GM19240 (cell line): Measurements from ENCODE around the gene DUSP5.

Experiments
- DNase-seq: peaks from one replicate; pipeline ENCODE4 v3.0.0; 2011; ENCODE audit warnings: low spot score; ENCODE audit not compliant: insufficient read length

Gene DUSP5

DNA sequence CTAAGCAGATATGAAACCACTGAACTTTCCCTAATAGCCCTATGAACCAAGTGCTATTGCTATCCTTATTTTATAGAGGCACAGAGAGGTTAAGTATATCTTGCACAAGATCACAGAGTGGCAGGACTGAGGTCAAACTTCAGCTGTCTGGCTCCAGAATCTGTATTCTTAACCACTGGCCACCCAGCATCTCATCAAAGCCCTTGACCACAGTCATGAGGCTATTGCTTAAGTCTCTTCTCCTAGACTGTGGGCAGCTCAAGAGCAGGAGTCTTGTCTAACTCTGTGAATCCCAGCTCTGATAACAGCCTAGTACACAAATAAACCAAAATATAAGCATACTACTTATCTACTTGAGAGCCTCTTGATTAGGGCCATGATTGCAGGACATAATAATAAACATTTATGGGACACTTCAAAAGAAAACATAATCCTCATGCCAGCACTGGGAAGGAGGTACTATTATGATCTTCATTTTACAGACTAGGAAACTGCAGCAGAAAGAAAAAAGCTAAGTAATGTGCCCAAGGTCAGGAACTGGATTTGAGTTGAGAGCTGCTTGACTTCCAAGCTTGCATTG, 47.3 kb downstream of the DUSP5 start:
- DNase-seq, result no peak

GRCh38 chr10:110546077-110546476, 48.4 kb downstream of the DUSP5 start:
- DNase-seq, result no peak

DNA sequence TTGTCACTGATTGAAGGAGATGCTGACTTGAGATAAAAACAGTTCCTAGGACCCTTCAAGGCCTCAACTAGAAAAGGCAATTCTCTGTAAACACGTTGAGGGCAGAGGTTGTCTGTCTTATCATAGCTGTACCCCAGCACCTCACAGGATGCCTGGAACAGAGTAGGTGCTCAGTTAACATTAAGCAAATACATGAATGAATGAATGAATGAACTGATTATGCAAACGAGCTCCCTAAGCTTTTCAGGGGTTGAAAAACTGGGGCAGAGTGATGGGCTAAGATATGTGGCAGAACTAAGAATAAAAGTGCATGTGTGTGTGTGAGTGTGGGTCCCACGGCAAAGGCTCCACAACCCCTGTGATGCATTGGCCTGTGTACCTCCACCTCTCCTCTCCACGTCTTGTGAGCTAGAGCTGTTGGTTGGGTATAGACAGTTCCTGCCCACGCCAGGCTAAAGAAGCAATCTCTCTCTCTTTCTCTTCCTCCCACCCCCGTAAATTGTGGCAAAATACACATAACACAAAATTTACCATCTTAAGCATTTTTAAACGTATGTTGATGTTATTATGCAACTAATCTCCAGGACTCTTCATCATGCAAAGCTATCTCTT, 48.9 kb downstream of the DUSP5 start:
- no peak for DNase-seq

DNA sequence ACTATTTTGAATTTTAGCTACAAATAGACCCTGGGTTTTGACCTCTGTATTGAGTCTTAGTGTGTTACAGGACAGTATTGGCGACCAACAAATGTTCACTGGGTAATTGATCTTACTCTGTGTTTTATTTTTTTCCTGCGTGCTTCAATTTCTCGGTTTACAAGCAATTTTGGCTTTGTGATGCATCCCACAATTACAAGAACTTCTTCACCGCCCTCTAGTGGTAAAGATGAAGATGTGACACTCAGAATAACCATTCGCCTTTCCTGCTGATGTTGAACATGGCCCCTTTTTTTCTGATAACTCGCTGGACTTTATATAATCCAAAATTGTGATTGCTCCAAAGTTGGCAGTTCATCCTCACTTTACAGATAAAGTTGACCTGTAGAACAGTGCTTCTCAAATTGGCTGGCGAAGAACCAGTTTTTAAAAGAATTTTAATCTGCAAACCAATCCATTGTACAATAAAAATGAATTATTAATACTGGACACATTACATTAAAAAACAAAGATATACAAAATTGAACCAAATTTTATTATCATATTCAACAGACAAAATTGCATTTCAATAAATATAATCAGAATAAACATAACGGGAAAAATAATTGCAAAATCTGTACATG, 49.5 kb downstream of the DUSP5 start:
- no peak for DNase-seq

DNA sequence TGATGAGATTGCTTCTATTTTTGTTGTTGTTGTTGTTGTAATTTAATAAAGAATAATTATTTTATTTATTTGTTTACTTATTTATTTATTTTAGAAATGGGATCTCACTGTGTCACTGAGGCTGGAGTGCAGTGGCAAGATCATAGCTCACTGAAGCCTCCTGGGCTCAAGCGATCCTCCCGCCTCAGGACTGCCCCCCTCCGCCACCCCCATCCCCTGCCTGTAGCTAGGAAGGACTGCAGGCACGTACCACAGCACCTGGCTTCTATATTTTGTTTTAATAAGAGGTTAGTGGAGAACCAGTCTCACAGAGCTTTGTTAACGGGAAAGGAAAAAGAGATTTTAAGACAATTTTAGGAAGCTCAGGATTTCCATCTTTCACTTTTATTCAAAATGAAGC, 50.3 kb downstream of the DUSP5 start:
- DNase-seq, result no peak

- DNase-seq, result no peak
Observed at GRCh38 chr10:110549211-110549610, 51.5 kb downstream of the DUSP5 start.

- DNase-seq, result no peak
Observed at GRCh38 chr10:110553905-110554304, 56.2 kb downstream of the DUSP5 start.

DNA sequence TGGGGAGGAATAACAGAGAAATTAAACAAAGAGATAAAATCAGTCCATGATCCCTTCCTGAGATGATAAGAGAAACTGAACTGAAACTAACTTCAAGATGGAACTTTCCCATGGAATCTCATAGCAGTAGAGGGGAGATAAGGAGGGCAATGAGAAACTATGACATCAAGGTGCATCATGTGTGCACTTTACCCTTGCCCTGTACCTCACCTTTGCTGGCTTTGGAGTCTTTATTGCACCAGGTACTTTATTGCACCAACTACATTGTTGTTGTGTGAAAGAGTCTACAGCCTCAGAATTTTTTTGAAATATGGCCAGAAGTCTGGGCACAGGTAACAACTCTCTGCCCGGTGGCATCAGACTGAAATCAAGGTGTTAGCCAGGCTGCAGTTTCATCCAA, 58.6 kb downstream of the DUSP5 start:
- DNase-seq, result no peak

GRCh38 chr10:110556969-110557601, 59.4 kb downstream of the DUSP5 start:
- DNase-seq, result no peak

- no peak for DNase-seq
Observed at GRCh38 chr10:110558041-110558440, 60.3 kb downstream of the DUSP5 start.

DNA sequence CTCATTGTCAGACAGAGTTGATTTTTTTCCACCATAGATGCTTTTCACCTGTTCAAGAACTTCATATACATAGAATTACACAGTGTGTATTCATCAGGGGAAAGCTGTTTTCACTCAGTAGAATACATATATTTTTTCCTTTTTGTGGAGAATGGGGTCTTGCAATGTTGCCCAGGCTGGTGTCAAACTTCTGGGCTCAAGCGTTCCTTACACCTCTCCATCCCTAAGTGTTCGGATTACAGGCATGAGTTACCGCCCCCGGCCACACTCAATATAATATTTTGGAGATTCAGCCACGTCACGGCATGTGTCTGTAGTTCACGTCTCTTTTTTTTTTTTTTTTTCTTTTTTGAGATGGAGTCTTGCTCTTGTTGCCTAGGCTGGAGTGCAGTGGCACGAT, 62.3 kb downstream of the DUSP5 start:
- no peak for DNase-seq
